HepG2 (cell line): ENCODE measurements around the gene RASSF4. TPM values are rescaled to one million over a fixed set of nuclear protein-coding genes. Genes with fewer than 3 reads are reported as not detected.

Experiments used
- FIP1L1 ChIP-seq: fragments of 200-400 bp; formaldehyde crosslinking; IDR thresholded peaks from 2 replicates; pipeline ENCODE4 v1.6.1; 2018; ENCODE audit warnings: low read depth, mild to moderate bottlenecking, low read length, moderate library complexity, borderline replicate concordance; ENCODE audit not compliant: insufficient read depth
- HMG20B ChIP-seq: conservative IDR thresholded peaks from 2 replicates; pipeline ENCODE4 v1.6.1; 2016; ENCODE audit warnings: missing genetic modification reagents, missing compliant biosample characterization
- HNRNPL ChIP-seq: fragments of 200-400 bp; formaldehyde crosslinking; IDR thresholded peaks from 2 replicates; pipeline ENCODE4 v1.6.1; 2017; ENCODE audit warnings: mild to moderate bottlenecking, low read depth, low read length
- KDM3A ChIP-seq: IDR thresholded peaks from 2 replicates; pipeline ENCODE4 v1.6.1; 2018; ENCODE audit warnings: low read depth, missing compliant biosample characterization
- KLF15 ChIP-seq: sonication (generic); formaldehyde crosslinking; IDR thresholded peaks from 2 replicates; pipeline ENCODE4 v1.8.1; 2023; ENCODE audit warnings: borderline replicate concordance, mild to moderate bottlenecking, inconsistent platforms, missing genetic modification reagents, mixed read lengths
- KLF6 ChIP-seq: IDR thresholded peaks from 2 replicates; pipeline ENCODE4 v1.8.0; 2016; ENCODE audit warnings: missing biosample characterization, missing genetic modification reagents
- NFYB ChIP-seq: sonication (generic); formaldehyde crosslinking; IDR thresholded peaks from 2 replicates; pipeline ENCODE4 v1.4.0; 2020; ENCODE audit warnings: missing genetic modification reagents
- PAF1 ChIP-seq: IDR thresholded peaks from 2 replicates; pipeline ENCODE4 v1.6.1; 2016; ENCODE audit warnings: missing genetic modification reagents, missing compliant biosample characterization
- U2AF1 ChIP-seq: fragments of 200-400 bp; formaldehyde crosslinking; optimal IDR thresholded peaks from 2 replicates; pipeline ENCODE3; 2017; ENCODE audit warnings: mild to moderate bottlenecking, low read depth, low read length
- ZNF282 ChIP-seq: fragments of 450-650 bp; IDR thresholded peaks from 2 replicates; pipeline ENCODE4 v1.6.1; 2018; ENCODE audit not compliant: partially characterized antibody
- ZNF326 ChIP-seq: sonication (generic); formaldehyde crosslinking; IDR thresholded peaks from 2 replicates; pipeline ENCODE4 v1.4.0; 2020; ENCODE audit warnings: missing genetic modification reagents, borderline replicate concordance
- ZNF549 ChIP-seq: sonication (generic); formaldehyde crosslinking; IDR thresholded peaks from 2 replicates; pipeline ENCODE4 v1.5.0; 2020; ENCODE audit warnings: missing genetic modification reagents
- ZNF607 ChIP-seq: sonication (generic); formaldehyde crosslinking; IDR thresholded peaks from 2 replicates; pipeline ENCODE4 v1.5.1; 2020; ENCODE audit warnings: missing genetic modification reagents, mild to moderate bottlenecking, borderline replicate concordance
- ZSCAN30 ChIP-seq: sonication (generic); formaldehyde crosslinking; IDR thresholded peaks from 2 replicates; pipeline ENCODE4 v1.5.0; 2020; ENCODE audit warnings: mild to moderate bottlenecking, missing genetic modification reagents
- polyA plus RNA-seq, 8 experiments: library from polyadenylated mRNA; depleted of rRNA in 3 of 8; stranded (reverse) in 7 of 8; unstranded in 1 of 8; fragments of >200 nt; fragmentation: Illumina TruSeq in 4 of 8; extraction: Trizol in 4 of 8; gene quantifications; 2 replicates each; pipeline versions ENCODE4 v1.2.1 to v1.2.3, GENCODE V29; 2011 to 2016; ENCODE audit warnings: low read depth in 4 of 8, missing spikeins in 1 of 8, mixed read lengths in 1 of 8; ENCODE audit not compliant: insufficient read depth in 1 of 8
- total RNA-seq, 5 experiments: library from RNA; depleted of rRNA; stranded (reverse); fragments of >200 nt; fragmentation: Illumina TruSeq; extraction: Trizol; gene quantifications; 2 replicates each; pipeline ENCODE4 v1.2.3, GENCODE V29; 2016; ENCODE audit warnings: low read depth in 1 of 5
- TF ChIP-seq, protein P1 (sequence below): sonication (generic); formaldehyde crosslinking; IDR thresholded peaks from 2 replicates; pipeline ENCODE4 v1.4.0; 2020; ENCODE audit warnings: missing genetic modification reagents, borderline replicate concordance
- TF ChIP-seq, protein P2 (sequence below): sonication (generic); formaldehyde crosslinking; IDR thresholded peaks from 2 replicates; pipeline ENCODE4 v1.5.1; 2020; ENCODE audit warnings: mild to moderate bottlenecking, missing genetic modification reagents, moderate library complexity
- TF ChIP-seq, protein P3 (sequence below): sonication (generic); formaldehyde crosslinking; IDR thresholded peaks from 2 replicates; pipeline ENCODE4 v1.5.0; 2020; ENCODE audit warnings: missing genetic modification reagents, mild to moderate bottlenecking, borderline replicate concordance
- TF ChIP-seq, protein P4 (sequence below): sonication (generic); formaldehyde crosslinking; conservative IDR thresholded peaks from 2 replicates; pipeline ENCODE4 v1.5.0; 2020; ENCODE audit warnings: missing genetic modification reagents
- TF ChIP-seq, protein P5 (sequence below): sonication (generic); IDR thresholded peaks from 2 replicates; pipeline ENCODE4 v1.6.1; 2016; ENCODE audit warnings: low read depth, borderline replicate concordance

Gene RASSF4
- total and polyA plus RNA-seq, 2 of the 13 experiments (the other 11 are each of a cell fraction or from before 2014, with no cell fraction given), result 34.0 to 51.7 TPM

DNA sequence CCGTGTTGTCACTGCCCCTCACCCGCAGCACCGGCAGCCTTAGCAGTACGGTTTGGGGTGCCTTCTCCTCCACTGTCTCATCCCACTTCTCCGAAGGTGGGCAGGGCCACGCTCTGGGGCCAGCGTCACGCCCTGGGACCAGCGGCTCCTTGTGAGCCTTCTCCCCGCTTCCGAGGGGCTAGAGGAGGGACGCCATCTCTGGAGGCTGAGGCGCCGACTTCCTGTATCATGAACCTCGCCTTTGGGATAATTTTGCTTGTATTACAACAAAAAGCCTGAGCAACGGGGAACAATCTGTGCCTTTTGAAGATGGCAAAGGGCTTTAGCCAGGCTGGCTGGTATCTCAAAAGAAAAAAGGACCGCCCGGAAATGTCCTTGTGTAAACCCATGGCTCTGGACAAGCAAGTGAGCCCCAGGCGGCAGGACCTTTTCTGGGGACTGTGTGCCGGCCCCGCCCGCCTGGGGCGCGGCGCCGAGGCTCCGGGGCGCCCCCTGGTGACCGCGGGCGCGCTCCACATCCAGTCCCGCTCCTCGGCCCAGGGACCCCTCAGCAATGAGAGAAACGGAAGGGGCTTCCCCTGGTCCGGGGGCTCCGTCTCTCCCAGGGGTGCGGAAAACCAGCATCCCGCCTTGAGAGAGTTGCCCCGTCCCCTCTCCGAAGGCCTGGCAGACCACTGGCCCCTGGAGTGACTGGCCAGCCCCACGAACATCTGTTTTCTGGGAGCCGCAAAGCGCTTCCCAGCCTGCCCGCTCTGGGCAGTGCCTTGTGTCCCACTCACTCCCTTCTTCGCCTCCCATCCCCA is 15.2 kb downstream of the RASSF4 start (continued):
- TF ChIP-seq, protein P1, sequence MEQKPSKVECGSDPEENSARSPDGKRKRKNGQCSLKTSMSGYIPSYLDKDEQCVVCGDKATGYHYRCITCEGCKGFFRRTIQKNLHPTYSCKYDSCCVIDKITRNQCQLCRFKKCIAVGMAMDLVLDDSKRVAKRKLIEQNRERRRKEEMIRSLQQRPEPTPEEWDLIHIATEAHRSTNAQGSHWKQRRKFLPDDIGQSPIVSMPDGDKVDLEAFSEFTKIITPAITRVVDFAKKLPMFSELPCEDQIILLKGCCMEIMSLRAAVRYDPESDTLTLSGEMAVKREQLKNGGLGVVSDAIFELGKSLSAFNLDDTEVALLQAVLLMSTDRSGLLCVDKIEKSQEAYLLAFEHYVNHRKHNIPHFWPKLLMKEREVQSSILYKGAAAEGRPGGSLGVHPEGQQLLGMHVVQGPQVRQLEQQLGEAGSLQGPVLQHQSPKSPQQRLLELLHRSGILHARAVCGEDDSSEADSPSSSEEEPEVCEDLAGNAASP, result peak; percentile 75; the same call in 1 of the 2 replicates
- TF ChIP-seq KLF15 (CRISPR knock-in tag), result no peak
- TF ChIP-seq, protein P2, sequence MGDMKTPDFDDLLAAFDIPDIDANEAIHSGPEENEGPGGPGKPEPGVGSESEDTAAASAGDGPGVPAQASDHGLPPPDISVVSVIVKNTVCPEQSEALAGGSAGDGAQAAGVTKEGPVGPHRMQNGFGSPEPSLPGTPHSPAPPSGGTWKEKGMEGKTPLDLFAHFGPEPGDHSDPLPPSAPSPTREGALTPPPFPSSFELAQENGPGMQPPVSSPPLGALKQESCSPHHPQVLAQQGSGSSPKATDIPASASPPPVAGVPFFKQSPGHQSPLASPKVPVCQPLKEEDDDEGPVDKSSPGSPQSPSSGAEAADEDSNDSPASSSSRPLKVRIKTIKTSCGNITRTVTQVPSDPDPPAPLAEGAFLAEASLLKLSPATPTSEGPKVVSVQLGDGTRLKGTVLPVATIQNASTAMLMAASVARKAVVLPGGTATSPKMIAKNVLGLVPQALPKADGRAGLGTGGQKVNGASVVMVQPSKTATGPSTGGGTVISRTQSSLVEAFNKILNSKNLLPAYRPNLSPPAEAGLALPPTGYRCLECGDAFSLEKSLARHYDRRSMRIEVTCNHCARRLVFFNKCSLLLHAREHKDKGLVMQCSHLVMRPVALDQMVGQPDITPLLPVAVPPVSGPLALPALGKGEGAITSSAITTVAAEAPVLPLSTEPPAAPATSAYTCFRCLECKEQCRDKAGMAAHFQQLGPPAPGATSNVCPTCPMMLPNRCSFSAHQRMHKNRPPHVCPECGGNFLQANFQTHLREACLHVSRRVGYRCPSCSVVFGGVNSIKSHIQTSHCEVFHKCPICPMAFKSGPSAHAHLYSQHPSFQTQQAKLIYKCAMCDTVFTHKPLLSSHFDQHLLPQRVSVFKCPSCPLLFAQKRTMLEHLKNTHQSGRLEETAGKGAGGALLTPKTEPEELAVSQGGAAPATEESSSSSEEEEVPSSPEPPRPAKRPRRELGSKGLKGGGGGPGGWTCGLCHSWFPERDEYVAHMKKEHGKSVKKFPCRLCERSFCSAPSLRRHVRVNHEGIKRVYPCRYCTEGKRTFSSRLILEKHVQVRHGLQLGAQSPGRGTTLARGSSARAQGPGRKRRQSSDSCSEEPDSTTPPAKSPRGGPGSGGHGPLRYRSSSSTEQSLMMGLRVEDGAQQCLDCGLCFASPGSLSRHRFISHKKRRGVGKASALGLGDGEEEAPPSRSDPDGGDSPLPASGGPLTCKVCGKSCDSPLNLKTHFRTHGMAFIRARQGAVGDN (CRISPR knock-in tag), result peak; percentile 79
- TF ChIP-seq, protein P3, sequence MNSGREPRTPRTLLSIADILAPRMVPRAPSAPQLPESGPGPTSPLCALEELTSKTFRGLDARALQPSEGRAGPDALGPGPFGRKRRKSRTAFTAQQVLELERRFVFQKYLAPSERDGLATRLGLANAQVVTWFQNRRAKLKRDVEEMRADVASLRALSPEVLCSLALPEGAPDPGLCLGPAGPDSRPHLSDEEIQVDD, result no peak
- TF ChIP-seq KDM3A (CRISPR knock-in tag), result peak; percentile 55; the same call in 1 of the 2 replicates
- TF ChIP-seq ZSCAN30 (CRISPR knock-in tag), result no peak
- TF ChIP-seq ZNF326 (CRISPR knock-in tag), result 0 out of 2 replicates have a peak, but pooled peaks have one; percentile 21
- TF ChIP-seq FIP1L1, result peak; percentile 77; the same call in 1 of the 2 replicates
- TF ChIP-seq, protein P4, sequence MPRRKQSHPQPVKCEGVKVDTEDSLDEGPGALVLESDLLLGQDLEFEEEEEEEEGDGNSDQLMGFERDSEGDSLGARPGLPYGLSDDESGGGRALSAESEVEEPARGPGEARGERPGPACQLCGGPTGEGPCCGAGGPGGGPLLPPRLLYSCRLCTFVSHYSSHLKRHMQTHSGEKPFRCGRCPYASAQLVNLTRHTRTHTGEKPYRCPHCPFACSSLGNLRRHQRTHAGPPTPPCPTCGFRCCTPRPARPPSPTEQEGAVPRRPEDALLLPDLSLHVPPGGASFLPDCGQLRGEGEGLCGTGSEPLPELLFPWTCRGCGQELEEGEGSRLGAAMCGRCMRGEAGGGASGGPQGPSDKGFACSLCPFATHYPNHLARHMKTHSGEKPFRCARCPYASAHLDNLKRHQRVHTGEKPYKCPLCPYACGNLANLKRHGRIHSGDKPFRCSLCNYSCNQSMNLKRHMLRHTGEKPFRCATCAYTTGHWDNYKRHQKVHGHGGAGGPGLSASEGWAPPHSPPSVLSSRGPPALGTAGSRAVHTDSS, result 0 out of 2 replicates have a peak, but pooled peaks have one; percentile 31
- no peak for TF ChIP-seq ZNF549 (CRISPR knock-in tag)
- TF ChIP-seq HNRNPL, result 0 out of 2 replicates have a peak, but pooled peaks have one; percentile 10
- no peak for TF ChIP-seq U2AF1
- peak; percentile 60; the same call in 1 of the 2 replicates for TF ChIP-seq KLF6 (CRISPR knock-in tag)
- TF ChIP-seq NFYB (CRISPR knock-in tag), result no peak
- TF ChIP-seq ZNF282, result no peak
- TF ChIP-seq ZNF607 (CRISPR knock-in tag), result no peak; the same call in 1 of the 2 replicates
- TF ChIP-seq, protein P5, sequence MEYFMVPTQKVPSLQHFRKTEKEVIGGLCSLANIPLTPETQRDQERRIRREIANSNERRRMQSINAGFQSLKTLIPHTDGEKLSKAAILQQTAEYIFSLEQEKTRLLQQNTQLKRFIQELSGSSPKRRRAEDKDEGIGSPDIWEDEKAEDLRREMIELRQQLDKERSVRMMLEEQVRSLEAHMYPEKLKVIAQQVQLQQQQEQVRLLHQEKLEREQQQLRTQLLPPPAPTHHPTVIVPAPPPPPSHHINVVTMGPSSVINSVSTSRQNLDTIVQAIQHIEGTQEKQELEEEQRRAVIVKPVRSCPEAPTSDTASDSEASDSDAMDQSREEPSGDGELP, result peak; percentile 31; the same call in 1 of the 2 replicates
- TF ChIP-seq HMG20B (CRISPR knock-in tag), result no peak
- TF ChIP-seq PAF1 (CRISPR knock-in tag), result peak; percentile 89
